Astrocyte (in vitro differentiated cells and primary cell): ENCODE data around the gene MDN1. TPM values are rescaled to one million over a fixed set of nuclear protein-coding genes. Genes with fewer than 3 reads are reported as not detected.
"Not testable (repeated sequence)": the region's sequence is repeated elsewhere in the genome, so short reads cannot be mapped to it uniquely, and the experiment has no call there.

ENCODE experiments used
- DNase-seq: peaks from one replicate; pipeline ENCODE4 v3.0.0-alpha.2; 2010; ENCODE audit warnings: low read depth
- FAIRE-seq: peaks from 2 replicates; lab custom pipeline; 2011; peaks lifted over from hg19 to GRCh38; lab: Jason Lieb, UNC
- H2AFZ ChIP-seq: 2 replicates; pipeline ENCODE4 v1.6.0; 2012; ENCODE audit warnings: low read depth, low read length, inconsistent platforms
- H3K27ac ChIP-seq: 2 replicates; pipeline ENCODE4 v1.5.1; 2011; ENCODE audit warnings: low read depth, low read length, inconsistent platforms
- H3K27me3 ChIP-seq: 2 replicates; pipeline ENCODE4 v1.6.0; 2011; ENCODE audit warnings: low read length, inconsistent platforms; ENCODE audit not compliant: insufficient read depth
- H3K36me3 ChIP-seq: 2 replicates; pipeline ENCODE4 v1.5.1; 2011; ENCODE audit warnings: low read length, inconsistent platforms; ENCODE audit not compliant: insufficient read depth
- H3K4me1 ChIP-seq: 2 replicates; pipeline ENCODE4 v1.5.1; 2011; ENCODE audit warnings: low read length, inconsistent platforms; ENCODE audit not compliant: insufficient read depth
- H3K4me2 ChIP-seq: 2 replicates; pipeline ENCODE4 v1.6.0; 2012; ENCODE audit warnings: low read length, inconsistent platforms
- H3K4me3 ChIP-seq: 2 replicates; pipeline ENCODE4 v1.5.1; 2011; ENCODE audit warnings: low read depth, mild to moderate bottlenecking, low read length, inconsistent platforms; ENCODE audit not compliant: insufficient read depth
- H3K79me2 ChIP-seq: 2 replicates; pipeline ENCODE4 v1.6.0; 2012; ENCODE audit warnings: mild to moderate bottlenecking, low read length, inconsistent platforms; ENCODE audit not compliant: insufficient read depth
- H3K9ac ChIP-seq: 2 replicates; pipeline ENCODE4 v1.6.0; 2012; ENCODE audit warnings: mild to moderate bottlenecking, low read length, inconsistent platforms
- H3K9me3 ChIP-seq: 2 replicates; pipeline ENCODE4 v1.5.1; 2012; ENCODE audit warnings: low read depth, mild to moderate bottlenecking, low read length, inconsistent platforms; ENCODE audit not compliant: insufficient read depth
- H4K20me1 ChIP-seq: 2 replicates; pipeline ENCODE4 v1.6.0; 2012; ENCODE audit warnings: low read length, inconsistent platforms; ENCODE audit not compliant: insufficient read depth
- H3K27ac Mint-ChIP-seq: one replicate; pipeline ENCODE4 v1.8.0; 2021; ENCODE audit warnings: mild to moderate bottlenecking, mixed read lengths; ENCODE audit not compliant: unreplicated experiment
- H3K27me3 Mint-ChIP-seq: one replicate; pipeline ENCODE4 v1.8.0; 2021; ENCODE audit warnings: low read depth, mixed read lengths; ENCODE audit not compliant: unreplicated experiment
- H3K36me3 Mint-ChIP-seq: one replicate; pipeline ENCODE4 v1.8.0; 2021; ENCODE audit warnings: low read depth, mixed read lengths; ENCODE audit not compliant: unreplicated experiment
- H3K4me1 Mint-ChIP-seq: one replicate; pipeline ENCODE4 v1.8.0; 2021; ENCODE audit warnings: low read depth, mixed read lengths; ENCODE audit not compliant: unreplicated experiment
- H3K4me3 Mint-ChIP-seq: one replicate; pipeline ENCODE4 v1.8.0; 2021; ENCODE audit warnings: mild to moderate bottlenecking, moderate library complexity, mixed read lengths; ENCODE audit not compliant: unreplicated experiment
- H3K9me3 Mint-ChIP-seq: one replicate; pipeline ENCODE4 v1.8.0; 2021; ENCODE audit warnings: mild to moderate bottlenecking, mixed read lengths; ENCODE audit not compliant: unreplicated experiment
- EZH2 ChIP-seq: IDR thresholded peaks from 2 replicates; pipeline ENCODE4 v1.6.1; 2012; ENCODE audit warnings: mild to moderate bottlenecking, low read length, inconsistent platforms; ENCODE audit not compliant: insufficient read depth
- total RNA-seq: library from RNA; stranded (reverse); gene quantifications from 2 replicates; pipeline ENCODE4 v1.2.1, GENCODE V29; 2021
- TF ChIP-seq, protein P1 (sequence below): IDR thresholded peaks from 2 replicates; pipeline ENCODE4 v1.5.1; 2011; ENCODE audit warnings: low read depth, mild to moderate bottlenecking, inconsistent platforms, low read length, moderate library complexity; ENCODE audit not compliant: insufficient read depth

MDN1 gene
- total RNA-seq, 1 donor from 2014 or later, result 35.7 TPM

DNA sequence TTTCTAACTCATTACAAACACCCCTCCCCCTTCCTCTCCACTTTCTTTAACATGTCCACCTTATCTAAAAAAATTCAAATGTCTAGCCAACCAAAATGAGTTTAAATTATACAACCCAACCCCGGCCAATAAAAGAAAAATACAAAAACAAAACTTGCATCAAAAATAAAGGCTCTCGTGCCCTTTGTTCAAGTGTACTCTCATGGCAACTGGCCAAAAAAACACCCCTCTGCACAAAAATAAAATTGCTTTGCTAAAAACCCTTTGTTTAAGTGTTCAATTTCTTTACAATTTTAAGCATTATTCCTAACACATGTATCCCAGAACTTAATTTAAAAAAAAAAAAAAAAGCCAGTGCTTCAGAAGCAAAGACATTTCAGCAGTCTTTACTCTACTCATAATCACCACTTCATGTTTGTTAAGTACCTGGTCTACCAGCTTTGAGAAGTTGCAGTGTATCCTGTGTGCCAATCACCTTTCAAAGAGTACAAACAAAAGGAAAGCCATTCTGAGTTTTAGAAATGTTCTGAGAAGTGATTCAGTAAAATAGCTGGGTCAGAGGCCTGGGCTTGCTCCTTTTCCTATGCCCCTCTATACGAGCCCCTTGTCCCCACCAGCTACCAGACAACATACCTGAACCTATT is 87.5 kb downstream of the MDN1 start:
- Mint-ChIP-seq H3K9me3 (no peaks in the 10 kb centered on the region), H3K36me3 (peaks cover 18% of the 10 kb centered on the region), H3K27ac (no peak overlapping the region), H3K27me3 (no peaks in the 10 kb centered on the region), H3K4me3 (no peak overlapping the region), H3K4me1 (peaks cover 5% of the 10 kb centered on the region)
- H3K4me1 ChIP-seq, result no peaks in the 10 kb centered on the region
- H3K27me3 ChIP-seq, result no peaks in the 10 kb centered on the region
- no peaks in the 10 kb centered on the region for H3K9me3 ChIP-seq
- H4K20me1 ChIP-seq, result no peaks in the 10 kb centered on the region
- H3K4me3 ChIP-seq, result no peak overlapping the region
- no peak overlapping the region for H3K27ac ChIP-seq
- no peak overlapping the region for H2AFZ ChIP-seq
- no peaks in the 10 kb centered on the region for H3K79me2 ChIP-seq
- FAIRE-seq, result no peak
- TF ChIP-seq EZH2, result no peak
- H3K4me2 ChIP-seq, result no peak overlapping the region
- H3K36me3 ChIP-seq, result peaks cover 44% of the 10 kb centered on the region
- DNase-seq, result no peak
- H3K9ac ChIP-seq, result no peak overlapping the region

DNA sequence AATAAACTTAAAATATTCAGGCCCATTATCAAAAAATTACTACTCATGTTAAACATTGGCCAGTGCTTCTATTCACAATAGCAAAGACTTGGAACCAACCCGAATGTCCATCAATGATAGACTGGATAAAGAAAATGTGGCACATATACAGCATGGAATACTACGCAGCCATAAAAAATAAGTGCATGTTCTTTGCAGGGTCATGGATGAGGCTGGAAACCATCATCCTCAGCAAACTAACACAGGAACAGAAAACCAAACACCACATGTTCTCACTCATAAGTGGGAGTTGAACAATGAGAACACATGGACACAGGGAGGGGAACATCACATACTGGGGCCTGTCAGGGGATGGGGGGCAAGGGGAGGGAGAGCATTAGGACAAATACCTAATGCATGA is 88.3 kb downstream of the MDN1 start:
- not testable (repeated sequence) for H3K4me3 ChIP-seq, H3K9ac ChIP-seq, H3K4me3 Mint-ChIP-seq, H2AFZ ChIP-seq, H3K79me2 ChIP-seq, H3K9me3 Mint-ChIP-seq, H4K20me1 ChIP-seq, H3K27ac ChIP-seq, H3K27me3 Mint-ChIP-seq, H3K9me3 ChIP-seq, H3K4me1 Mint-ChIP-seq, H3K4me1 ChIP-seq, FAIRE-seq, H3K27me3 ChIP-seq, H3K27ac Mint-ChIP-seq, DNase-seq, H3K4me2 ChIP-seq
- peaks cover 18% of the 10 kb centered on the region for H3K36me3 Mint-ChIP-seq
- H3K36me3 ChIP-seq, result peaks cover 46% of the 10 kb centered on the region

DNA sequence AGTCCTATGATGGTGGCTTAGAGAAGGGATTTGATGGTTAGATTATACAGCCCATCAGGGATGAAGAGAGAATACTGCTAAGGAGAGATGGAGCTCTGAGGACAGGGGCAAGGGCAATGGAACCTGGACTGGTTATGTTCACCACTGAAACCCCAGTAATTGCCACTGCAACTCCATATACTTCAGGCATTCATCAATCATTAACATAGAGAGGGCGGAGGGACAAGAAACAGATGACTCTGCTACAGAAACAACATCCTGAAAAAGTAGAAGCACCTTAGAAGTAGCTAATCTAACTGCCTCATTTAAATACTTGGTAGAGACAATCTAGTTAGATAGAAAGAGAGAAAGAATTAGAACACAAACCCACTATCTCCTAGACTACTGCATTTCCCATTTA is 89.8 kb downstream of the MDN1 start:
- H3K4me3 Mint-ChIP-seq, result no peak overlapping the region

More for the DNA sequence above, 89.8 kb downstream of the MDN1 start:
- Mint-ChIP-seq H3K27me3 (no peaks in the 10 kb centered on the region), H3K36me3 (peaks cover 18% of the 10 kb centered on the region), H3K9me3 (no peaks in the 10 kb centered on the region), H3K4me1 (peaks cover 5% of the 10 kb centered on the region), H3K27ac (no peak overlapping the region)
- no peak overlapping the region for H3K9ac ChIP-seq
- H3K36me3 ChIP-seq, result peaks cover 55% of the 10 kb centered on the region
- no peak for DNase-seq
- H3K27ac ChIP-seq, result no peak overlapping the region
- H3K9me3 ChIP-seq, result no peaks in the 10 kb centered on the region
- TF ChIP-seq, protein P1, sequence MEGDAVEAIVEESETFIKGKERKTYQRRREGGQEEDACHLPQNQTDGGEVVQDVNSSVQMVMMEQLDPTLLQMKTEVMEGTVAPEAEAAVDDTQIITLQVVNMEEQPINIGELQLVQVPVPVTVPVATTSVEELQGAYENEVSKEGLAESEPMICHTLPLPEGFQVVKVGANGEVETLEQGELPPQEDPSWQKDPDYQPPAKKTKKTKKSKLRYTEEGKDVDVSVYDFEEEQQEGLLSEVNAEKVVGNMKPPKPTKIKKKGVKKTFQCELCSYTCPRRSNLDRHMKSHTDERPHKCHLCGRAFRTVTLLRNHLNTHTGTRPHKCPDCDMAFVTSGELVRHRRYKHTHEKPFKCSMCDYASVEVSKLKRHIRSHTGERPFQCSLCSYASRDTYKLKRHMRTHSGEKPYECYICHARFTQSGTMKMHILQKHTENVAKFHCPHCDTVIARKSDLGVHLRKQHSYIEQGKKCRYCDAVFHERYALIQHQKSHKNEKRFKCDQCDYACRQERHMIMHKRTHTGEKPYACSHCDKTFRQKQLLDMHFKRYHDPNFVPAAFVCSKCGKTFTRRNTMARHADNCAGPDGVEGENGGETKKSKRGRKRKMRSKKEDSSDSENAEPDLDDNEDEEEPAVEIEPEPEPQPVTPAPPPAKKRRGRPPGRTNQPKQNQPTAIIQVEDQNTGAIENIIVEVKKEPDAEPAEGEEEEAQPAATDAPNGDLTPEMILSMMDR, result no peak
- no peak for TF ChIP-seq EZH2
- H3K4me2 ChIP-seq, result no peak overlapping the region
- no peak for FAIRE-seq
- no peaks in the 10 kb centered on the region for H3K79me2 ChIP-seq
- no peak overlapping the region for H3K4me3 ChIP-seq
- H2AFZ ChIP-seq, result no peak overlapping the region
- H4K20me1 ChIP-seq, result no peaks in the 10 kb centered on the region
- no peaks in the 10 kb centered on the region for H3K27me3 ChIP-seq
- no peaks in the 10 kb centered on the region for H3K4me1 ChIP-seq
